Measurements from ENCODE around the gene CLCN5. TPM values are rescaled to one million over a fixed set of nuclear protein-coding genes. Genes with fewer than 3 reads are reported as not detected.
A peak's percentile ranks its signal among the peaks of the same experiment; 100 is the strongest.

CLCN5 gene
- total and polyA plus RNA-seq, 2 of the 13 experiments (the other 11 are each of a cell fraction or from before 2014, with no cell fraction given): 7.8 to 27.3 TPM

DNA sequence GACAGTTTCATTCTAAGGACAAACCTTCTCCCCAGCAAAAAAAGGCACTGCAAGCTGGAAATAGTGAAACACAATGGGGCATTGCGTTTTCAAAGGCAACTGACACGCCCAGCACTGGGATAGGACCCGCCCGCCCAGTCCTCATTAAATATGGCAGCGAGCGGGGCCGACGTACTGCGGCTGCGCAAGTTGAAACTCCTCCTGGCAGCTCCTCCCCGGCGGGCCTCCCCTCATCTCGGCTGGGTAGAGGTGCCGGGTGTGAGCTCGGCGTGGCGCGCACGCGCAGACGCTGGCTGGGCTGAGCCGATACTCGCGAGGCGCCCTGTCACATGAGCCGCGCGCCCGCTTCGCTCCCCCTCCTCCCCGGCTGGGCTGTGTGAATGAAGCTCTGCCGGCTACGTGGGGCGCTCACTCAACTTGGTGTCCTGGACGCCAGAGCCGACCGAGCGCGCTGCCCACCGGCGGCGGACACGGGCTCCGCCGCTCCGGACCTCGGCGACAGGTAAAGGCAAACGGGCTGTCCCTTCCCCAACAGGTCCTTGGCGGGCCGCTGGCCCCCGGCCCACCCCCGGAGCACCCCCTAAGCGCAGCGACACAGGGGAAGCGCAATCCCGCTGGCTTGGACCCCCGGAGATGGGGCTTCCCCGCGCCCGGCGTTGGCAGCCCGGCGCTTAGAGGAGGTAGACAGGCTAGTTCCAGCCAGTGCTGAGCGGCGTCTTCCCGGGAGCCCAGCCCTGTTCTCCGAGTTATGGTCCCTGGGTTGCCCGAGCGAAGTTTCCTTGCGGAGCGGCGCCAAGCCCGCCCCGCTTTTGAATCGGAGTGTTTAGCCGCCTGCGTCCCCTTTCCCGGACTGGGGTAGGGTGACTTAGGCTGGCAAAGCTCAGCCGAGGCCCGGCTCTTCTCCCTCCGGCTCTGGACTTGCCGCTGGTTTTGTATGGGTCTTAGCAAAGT lies at the start of gene CLCN5 (continued):
- TF ChIP-seq MED1 (CRISPR knock-in tag; IDR thresholded peaks at IDR 0.05) (no peak), ARID2 (CRISPR knock-in tag; IDR thresholded peaks at IDR 0.05; ENCODE audit: borderline replicate concordance) (no peak), DR1 (CRISPR knock-in tag; IDR thresholded peaks at IDR 0.05) (no peak), ZNF431 (CRISPR knock-in tag; IDR thresholded peaks at IDR 0.05; ENCODE audit: borderline replicate concordance, low read depth) (no peak), ZNF547 (CRISPR knock-in tag; IDR thresholded peaks at IDR 0.05) (no peak), GTF3A (CRISPR knock-in tag; conservative IDR thresholded peaks at IDR 0.05) (no peak), ZNF558 (CRISPR knock-in tag; IDR thresholded peaks at IDR 0.05; ENCODE audit: borderline replicate concordance) (no peak), CHD2 (IDR thresholded peaks at IDR 0.05; ENCODE audit: low read depth, low read length) (peak; percentile 51; the same call in 1 of the 2 replicates), CCDC6 (CRISPR knock-in tag; IDR thresholded peaks at IDR 0.05) (no peak), SOX13 (IDR thresholded peaks at IDR 0.05) (no peak), SOX13 (CRISPR knock-in tag; conservative IDR thresholded peaks at IDR 0.05 in 1 of 2, IDR thresholded peaks at IDR 0.05 in 1 of 2) (peak in 1 of 2 experiments; percentile 4; a peak in 1 of 4 replicates), FIP1L1 (IDR thresholded peaks at IDR 0.05; ENCODE audit: borderline replicate concordance, insufficient read depth, low read depth, low read length) (no peak), XRCC5 (optimal IDR thresholded peaks at IDR 0.05; ENCODE audit: low read length) (peak; percentile 47), PPARG (CRISPR knock-in tag; conservative IDR thresholded peaks at IDR 0.05) (no peak), ZNF83 (CRISPR knock-in tag; IDR thresholded peaks at IDR 0.05; ENCODE audit: borderline replicate concordance) (no peak), ZNF550 (CRISPR knock-in tag; IDR thresholded peaks at IDR 0.05; ENCODE audit: borderline replicate concordance) (no peak), ZFP82 (CRISPR knock-in tag; IDR thresholded peaks at IDR 0.05; ENCODE audit: borderline replicate concordance) (no peak), PAF1 (CRISPR knock-in tag; IDR thresholded peaks at IDR 0.05) (no peak), ZNF644 (CRISPR knock-in tag; IDR thresholded peaks at IDR 0.05; ENCODE audit: low read depth) (0 out of 2 replicates have a peak, but pooled peaks have one; percentile 7)
- TF ChIP-seq, protein P1, sequence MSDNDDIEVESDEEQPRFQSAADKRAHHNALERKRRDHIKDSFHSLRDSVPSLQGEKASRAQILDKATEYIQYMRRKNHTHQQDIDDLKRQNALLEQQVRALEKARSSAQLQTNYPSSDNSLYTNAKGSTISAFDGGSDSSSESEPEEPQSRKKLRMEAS (IDR thresholded peaks at IDR 0.05): peak; percentile 67; the same call in 1 of the 2 replicates
- TF ChIP-seq, protein P2, sequence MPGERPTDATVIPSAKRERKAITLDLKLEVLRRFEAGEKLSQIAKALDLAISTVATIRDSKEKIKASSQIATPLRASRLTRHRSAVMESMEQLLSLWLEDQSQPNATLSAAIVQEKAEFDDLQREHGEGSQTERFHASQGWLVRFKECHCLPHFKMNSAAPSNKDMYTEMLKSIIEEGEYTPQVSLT (CRISPR knock-in tag; IDR thresholded peaks at IDR 0.05; ENCODE audit: borderline replicate concordance, low read depth): no peak
- TF ChIP-seq, protein P3, sequence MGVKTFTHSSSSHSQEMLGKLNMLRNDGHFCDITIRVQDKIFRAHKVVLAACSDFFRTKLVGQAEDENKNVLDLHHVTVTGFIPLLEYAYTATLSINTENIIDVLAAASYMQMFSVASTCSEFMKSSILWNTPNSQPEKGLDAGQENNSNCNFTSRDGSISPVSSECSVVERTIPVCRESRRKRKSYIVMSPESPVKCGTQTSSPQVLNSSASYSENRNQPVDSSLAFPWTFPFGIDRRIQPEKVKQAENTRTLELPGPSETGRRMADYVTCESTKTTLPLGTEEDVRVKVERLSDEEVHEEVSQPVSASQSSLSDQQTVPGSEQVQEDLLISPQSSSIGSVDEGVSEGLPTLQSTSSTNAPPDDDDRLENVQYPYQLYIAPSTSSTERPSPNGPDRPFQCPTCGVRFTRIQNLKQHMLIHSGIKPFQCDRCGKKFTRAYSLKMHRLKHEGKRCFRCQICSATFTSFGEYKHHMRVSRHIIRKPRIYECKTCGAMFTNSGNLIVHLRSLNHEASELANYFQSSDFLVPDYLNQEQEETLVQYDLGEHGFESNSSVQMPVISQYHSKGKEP (CRISPR knock-in tag; IDR thresholded peaks at IDR 0.05): no peak
- TF ChIP-seq, protein P4, sequence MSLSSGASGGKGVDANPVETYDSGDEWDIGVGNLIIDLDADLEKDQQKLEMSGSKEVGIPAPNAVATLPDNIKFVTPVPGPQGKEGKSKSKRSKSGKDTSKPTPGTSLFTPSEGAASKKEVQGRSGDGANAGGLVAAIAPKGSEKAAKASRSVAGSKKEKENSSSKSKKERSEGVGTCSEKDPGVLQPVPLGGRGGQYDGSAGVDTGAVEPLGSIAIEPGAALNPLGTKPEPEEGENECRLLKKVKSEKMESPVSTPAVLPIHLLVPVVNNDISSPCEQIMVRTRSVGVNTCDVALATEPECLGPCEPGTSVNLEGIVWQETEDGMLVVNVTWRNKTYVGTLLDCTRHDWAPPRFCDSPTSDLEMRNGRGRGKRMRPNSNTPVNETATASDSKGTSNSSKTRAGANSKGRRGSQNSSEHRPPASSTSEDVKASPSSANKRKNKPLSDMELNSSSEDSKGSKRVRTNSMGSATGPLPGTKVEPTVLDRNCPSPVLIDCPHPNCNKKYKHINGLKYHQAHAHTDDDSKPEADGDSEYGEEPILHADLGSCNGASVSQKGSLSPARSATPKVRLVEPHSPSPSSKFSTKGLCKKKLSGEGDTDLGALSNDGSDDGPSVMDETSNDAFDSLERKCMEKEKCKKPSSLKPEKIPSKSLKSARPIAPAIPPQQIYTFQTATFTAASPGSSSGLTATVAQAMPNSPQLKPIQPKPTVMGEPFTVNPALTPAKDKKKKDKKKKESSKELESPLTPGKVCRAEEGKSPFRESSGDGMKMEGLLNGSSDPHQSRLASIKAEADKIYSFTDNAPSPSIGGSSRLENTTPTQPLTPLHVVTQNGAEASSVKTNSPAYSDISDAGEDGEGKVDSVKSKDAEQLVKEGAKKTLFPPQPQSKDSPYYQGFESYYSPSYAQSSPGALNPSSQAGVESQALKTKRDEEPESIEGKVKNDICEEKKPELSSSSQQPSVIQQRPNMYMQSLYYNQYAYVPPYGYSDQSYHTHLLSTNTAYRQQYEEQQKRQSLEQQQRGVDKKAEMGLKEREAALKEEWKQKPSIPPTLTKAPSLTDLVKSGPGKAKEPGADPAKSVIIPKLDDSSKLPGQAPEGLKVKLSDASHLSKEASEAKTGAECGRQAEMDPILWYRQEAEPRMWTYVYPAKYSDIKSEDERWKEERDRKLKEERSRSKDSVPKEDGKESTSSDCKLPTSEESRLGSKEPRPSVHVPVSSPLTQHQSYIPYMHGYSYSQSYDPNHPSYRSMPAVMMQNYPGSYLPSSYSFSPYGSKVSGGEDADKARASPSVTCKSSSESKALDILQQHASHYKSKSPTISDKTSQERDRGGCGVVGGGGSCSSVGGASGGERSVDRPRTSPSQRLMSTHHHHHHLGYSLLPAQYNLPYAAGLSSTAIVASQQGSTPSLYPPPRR (CRISPR knock-in tag; IDR thresholded peaks at IDR 0.05; ENCODE audit: borderline replicate concordance): no peak
